HG03457 (cell line): ENCODE measurements around the gene XCR1.
"Not testable (repeated sequence)": the region's sequence is repeated elsewhere in the genome, so short reads cannot be mapped to it uniquely, and the experiment has no call there.

ENCODE experiments used
- ATAC-seq: cut with Tn5 transposase; IDR thresholded peaks from one replicate; pipeline ENCODE4 v1.9.1; 2021; ENCODE audit warnings: moderate number of reproducible peaks; ENCODE audit not compliant: unreplicated experiment

Gene XCR1

GRCh38 chr3:46007280-46007679, 20.0 kb downstream of the XCR1 start:
- no peak for ATAC-seq

DNA sequence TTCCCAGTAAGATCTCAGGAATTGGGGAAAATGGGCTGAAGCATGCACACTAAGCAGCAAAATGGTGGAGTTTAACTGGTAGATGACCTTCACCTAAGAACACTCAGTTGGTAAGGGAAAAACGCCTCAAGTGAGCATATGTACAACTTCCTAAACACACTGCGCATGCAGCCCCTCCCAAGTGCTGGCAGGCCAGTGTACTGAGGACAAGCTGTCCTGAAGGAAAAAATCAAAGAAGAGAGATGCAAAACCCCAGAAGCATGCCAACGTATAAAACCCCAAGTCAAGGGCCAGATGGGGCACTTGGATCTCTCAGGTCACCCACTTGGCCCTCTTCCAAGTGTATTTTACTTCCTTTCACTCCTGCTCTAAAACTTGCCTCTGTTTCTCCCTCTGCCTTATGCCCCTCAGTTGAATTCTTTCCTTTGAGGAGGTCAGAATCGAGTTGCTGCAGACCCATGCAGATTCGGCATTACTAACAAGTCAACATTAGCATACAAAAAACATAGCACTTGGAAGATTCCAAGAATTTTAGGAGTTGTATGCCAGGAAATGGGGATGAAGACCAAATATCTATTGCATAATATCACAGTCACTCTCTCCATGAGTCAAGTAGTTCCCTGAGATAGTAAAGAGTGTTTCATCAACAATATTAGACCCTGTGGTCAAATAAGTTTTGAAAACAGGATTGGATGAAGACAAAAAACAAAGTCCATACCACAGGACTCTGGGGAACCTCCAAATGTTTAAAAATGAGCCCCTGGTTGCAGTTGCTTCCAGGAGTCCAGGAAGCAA, 20.8 kb downstream of the XCR1 start:
- no peak for ATAC-seq

- ATAC-seq = not testable (repeated sequence)
Observed at GRCh38 chr3:46003706-46004105, 23.6 kb downstream of the XCR1 start.

DNA sequence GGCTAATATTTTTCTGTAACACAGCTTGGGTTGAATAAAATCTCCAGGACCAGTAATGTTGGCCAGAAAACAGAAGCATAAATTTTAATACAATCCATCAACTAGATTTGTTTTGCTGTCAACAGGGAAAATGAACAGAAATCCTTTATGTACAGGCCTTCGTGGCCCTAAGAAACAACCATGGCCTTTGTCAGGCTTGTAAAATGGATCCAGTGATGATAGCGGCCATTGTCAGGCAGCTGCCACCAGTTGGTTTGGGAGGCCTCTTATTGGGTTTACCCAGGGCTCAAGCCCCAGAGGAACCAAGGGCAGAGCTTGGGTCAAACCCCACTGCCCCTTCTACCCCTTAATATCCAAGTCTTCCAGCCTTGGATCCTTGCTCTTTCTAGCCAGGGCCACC, 26.1 kb downstream of the XCR1 start:
- no peak for ATAC-seq

DNA sequence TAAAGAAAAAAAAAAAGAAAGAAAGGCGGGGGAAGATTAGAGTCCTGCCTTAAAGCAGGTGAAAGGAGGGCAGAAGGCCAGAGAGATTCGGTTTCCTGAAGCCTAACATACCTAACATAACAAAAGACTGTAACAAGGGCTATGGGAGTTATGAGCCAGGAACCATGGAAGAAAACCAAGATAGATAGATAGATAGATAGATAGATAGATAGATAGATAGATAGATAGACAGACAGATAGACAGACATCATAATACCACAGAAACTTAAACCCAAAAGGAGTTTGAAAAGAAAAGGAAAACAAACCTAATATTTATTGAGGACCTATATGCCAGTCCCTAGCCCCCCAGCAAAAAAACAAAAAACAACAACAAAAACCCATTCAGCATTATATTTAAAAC, 29.3 kb downstream of the XCR1 start:
- ATAC-seq = no peak

GRCh38 chr3:45997499-45997898, 29.8 kb downstream of the XCR1 start:
- ATAC-seq = not testable (repeated sequence)

DNA sequence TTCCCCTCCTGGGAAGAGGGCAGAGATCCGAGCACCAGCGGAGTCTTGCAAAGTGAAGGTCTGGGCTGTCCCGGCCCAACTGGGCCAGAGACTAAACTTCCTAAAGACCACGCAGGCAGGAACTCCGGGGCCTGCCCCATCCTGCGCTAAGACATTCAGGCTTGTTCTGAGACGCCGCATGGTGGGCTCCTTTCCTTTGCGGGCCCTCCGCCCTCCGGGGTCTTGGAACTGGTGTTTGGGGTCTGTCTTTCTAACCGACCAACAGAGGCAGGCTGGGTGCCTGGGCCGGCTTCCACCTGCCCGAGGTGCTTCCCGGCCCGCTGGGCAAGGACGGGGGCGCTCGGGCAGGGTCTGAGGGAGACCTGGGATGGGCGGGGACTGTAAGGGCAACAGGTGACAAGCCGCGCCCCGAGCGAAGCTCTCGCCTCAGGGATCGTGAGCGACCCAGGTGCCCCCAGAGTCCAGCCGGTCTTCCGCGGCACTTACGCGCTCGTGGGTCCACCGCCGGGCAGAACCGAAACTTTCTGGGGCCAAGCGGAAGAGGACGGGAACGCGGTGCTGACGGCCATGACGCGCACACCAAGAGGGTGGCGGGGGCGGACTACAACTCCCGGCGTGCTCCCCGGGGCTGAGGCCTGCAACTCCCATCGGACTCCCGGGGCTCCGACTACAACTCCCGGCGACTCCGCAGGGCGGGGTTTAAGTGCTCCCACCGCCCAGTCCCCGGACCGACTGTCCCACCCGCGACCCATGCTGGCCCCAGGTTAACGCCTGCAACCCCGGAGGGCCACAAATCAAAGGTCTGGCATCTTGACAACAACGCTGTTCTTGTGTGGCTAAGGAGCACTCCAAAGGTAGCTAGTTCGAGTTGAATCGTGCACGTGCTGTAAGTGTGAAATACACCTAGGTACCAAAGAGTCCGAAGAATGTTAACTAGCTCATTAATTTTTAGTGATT, 31.8 kb downstream of the XCR1 start, which contains the start of gene FYCO1:
FYCO1 (minus strand) TSS at position 589 of the 957 bp plus-strand sequence. CDS start 10,914 bp downstream, outside the sequence.
- ATAC-seq = peak; percentile 88

- ATAC-seq = no peak
Observed at GRCh38 chr3:45994419-45995235, 32.7 kb downstream of the XCR1 start.

DNA sequence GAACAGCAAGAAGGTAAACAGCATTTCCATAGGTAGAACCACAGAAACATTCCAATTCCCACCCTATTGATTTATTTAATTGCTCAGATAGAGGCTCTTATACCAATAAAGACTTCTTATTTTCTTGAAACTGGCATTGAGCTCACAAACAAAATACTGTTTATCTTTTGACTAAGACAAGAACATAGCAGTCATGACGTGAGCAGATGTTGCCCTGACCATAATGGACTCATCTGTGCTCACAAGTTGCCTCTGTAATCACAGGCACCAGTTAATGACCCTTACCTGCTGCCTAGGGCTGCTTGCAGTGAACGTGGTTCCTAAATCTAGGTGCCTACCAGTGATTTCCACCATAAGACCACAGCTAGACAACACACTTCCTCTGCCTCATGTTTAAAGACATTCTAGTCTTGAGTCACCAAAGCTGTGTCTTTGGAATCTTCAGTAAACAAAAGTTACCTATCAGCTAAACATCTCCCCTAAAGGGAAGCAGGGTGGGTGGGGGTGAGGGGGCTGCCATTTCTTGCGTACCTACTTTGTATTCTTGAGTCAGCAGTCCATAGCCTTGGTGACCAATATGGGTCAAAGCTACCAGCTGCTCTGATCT, 33.8 kb downstream of the XCR1 start:
- no peak for ATAC-seq

- ATAC-seq = no peak
Observed at GRCh38 chr3:45992821-45993221, 34.5 kb downstream of the XCR1 start.

- no peak for ATAC-seq
Observed at GRCh38 chr3:45992133-45992729, 35.1 kb downstream of the XCR1 start.

- no peak for ATAC-seq
Observed at GRCh38 chr3:45991341-45991740, 35.9 kb downstream of the XCR1 start.

- ATAC-seq = no peak
Observed at GRCh38 chr3:45990181-45990580, 37.1 kb downstream of the XCR1 start.

- no peak for ATAC-seq
Observed at GRCh38 chr3:45988804-45989203, 38.5 kb downstream of the XCR1 start.

DNA sequence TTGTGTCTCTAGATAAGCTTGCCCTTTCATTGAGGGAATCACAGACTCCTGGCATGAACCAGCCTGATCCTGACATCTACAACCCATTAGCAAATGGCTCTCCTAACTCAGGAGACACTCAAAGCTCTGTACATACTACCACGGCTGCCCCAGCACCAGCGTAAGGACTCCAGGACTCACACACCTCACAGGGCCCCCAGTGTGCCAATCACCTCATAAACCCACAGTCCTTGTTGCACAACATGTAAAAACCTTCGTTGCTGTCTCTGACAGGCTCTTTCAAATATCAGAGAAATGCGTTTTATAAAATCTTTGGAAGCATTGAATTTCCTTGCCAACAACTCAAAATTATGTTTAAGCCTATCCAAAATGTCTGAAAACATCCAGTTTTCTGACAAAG, 38.9 kb downstream of the XCR1 start:
- ATAC-seq = no peak

DNA sequence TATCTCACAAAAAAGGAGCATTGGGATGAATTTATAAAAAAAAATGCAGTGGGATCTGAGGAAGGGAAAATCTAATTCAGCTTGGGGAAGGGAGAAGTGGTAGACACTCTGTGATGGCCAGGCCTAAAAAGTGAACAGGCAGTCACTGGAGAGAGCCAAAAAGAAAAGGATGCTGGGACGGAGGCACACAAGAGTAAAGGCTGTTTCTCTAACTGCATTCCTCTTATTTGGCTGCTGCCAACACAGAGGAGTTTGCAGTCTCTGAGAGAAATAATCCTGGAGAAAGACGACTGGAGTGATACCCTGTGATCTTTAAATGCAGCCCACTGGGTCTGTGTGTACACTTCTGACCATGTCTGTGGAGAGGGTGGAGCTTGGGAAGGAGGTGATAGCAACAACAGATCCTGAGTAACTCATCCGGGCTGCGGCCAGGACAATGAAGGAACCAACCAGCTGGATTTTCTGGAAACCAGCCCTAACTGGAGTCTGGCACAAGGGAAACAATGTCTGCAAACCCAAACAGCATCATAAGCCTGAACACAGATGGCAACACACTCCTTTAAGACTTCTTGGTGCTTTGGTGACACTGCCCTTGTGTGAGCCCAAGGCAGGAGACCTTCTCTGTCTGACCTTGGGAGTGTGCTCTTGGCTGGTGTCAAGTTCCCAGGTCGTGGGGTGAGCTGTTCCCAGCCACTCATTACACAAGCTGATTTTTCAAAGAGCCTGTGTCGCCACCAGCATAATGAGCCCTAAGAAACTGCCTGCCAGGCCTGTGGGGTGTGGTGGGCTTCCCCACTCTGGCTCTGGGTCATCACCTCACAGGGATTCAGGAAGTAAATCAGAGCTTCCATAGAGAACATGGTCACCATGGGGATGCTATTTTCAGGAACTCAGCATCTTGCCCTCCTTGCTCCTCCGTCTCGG, 39.7 kb downstream of the XCR1 start:
- no peak for ATAC-seq

GRCh38 chr3:45986303-45986982, 40.8 kb downstream of the XCR1 start:
- no peak for ATAC-seq

- no peak for ATAC-seq
Observed at GRCh38 chr3:45985532-45986302, 41.6 kb downstream of the XCR1 start.
